Activated CD4-positive, CD25-positive, alpha-beta regulatory T cell (primary cell): Measurements from ENCODE around the gene TMEM61.
"Not testable (repeated sequence)": the region's sequence is repeated elsewhere in the genome, so short reads cannot be mapped to it uniquely, and the experiment has no call there.

Source experiments
- DNase-seq, 4 experiments: peaks; one replicate each; lab custom pipeline; 2025; lab: John Stamatoyannopoulos, UW

Gene TMEM61

GRCh38 chr1:54980528-54981241, at the start of gene TMEM61:
TSS of gene TMEM61 (plus strand) at chr1:54980628. CDS start at chr1:54981066, 438 bp downstream.
- no peak for DNase-seq

GRCh38 chr1:54931275-54931840, 49.1 kb upstream of the TMEM61 start:
- no peak for DNase-seq

GRCh38 chr1:54934081-54934480, 46.3 kb upstream of the TMEM61 start:
- not testable (repeated sequence) for DNase-seq

- no peak for DNase-seq
Observed at GRCh38 chr1:54934869-54935268, 45.6 kb upstream of the TMEM61 start.

GRCh38 chr1:54936791-54937190, 43.6 kb upstream of the TMEM61 start:
- DNase-seq: no peak

- DNase-seq: no peak
Observed at GRCh38 chr1:54937469-54937868, 43.0 kb upstream of the TMEM61 start.

- DNase-seq: not testable (repeated sequence)
Observed at GRCh38 chr1:54938955-54939354, 41.5 kb upstream of the TMEM61 start.

- DNase-seq: no peak
Observed at GRCh38 chr1:54940042-54940441, 40.4 kb upstream of the TMEM61 start.

- DNase-seq: no peak
Observed at GRCh38 chr1:54942976-54943375, 37.5 kb upstream of the TMEM61 start.

- peak; percentile 16 to 24 (median 21) for DNase-seq
Observed at GRCh38 chr1:54944610-54945392, 35.6 kb upstream of the TMEM61 start.

- no peak for DNase-seq
Observed at GRCh38 chr1:54945393-54945936, 35.0 kb upstream of the TMEM61 start.

- DNase-seq: no peak
Observed at GRCh38 chr1:54947540-54947939, 32.9 kb upstream of the TMEM61 start.

GRCh38 chr1:54949053-54949452, 31.4 kb upstream of the TMEM61 start:
- DNase-seq: no peak

GRCh38 chr1:54950006-54950368, 30.4 kb upstream of the TMEM61 start:
- no peak for DNase-seq

- DNase-seq: peak in 1 of 4 experiments; percentile 6
Observed at GRCh38 chr1:54950369-54951163, 29.9 kb upstream of the TMEM61 start.

GRCh38 chr1:54951810-54952226, 28.6 kb upstream of the TMEM61 start:
- DNase-seq: no peak

- DNase-seq: no peak
Observed at GRCh38 chr1:54952950-54953718, 27.3 kb upstream of the TMEM61 start.

GRCh38 chr1:54953846-54954245, 26.6 kb upstream of the TMEM61 start:
- no peak for DNase-seq

- no peak for DNase-seq
Observed at GRCh38 chr1:54955359-54955758, 25.1 kb upstream of the TMEM61 start.

- DNase-seq: no peak
Observed at GRCh38 chr1:54956726-54957125, 23.7 kb upstream of the TMEM61 start.

GRCh38 chr1:54959241-54959640, 21.2 kb upstream of the TMEM61 start:
- no peak for DNase-seq
